ENCODE results near the gene ENO4.

ENO4 gene, protein sequence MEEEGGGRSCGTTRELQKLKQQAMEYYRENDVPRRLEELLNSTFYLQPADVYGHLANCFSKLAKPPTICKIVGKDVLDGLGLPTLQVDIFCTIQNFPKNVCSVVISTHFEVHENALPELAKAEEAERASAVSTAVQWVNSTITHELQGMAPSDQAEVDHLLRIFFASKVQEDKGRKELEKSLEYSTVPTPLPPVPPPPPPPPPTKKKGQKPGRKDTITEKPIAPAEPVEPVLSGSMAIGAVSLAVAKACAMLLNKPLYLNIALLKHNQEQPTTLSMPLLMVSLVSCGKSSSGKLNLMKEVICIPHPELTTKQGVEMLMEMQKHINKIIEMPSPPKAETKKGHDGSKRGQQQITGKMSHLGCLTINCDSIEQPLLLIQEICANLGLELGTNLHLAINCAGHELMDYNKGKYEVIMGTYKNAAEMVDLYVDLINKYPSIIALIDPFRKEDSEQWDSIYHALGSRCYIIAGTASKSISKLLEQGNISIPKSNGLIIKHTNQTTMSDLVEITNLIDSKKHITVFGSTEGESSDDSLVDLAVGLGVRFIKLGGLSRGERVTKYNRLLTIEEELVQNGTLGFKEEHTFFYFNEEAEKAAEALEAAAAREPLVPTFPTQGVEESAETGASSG
- total RNA-seq = 0 to 2.0 (median 0) reads per million in 17 experiments

DNA sequence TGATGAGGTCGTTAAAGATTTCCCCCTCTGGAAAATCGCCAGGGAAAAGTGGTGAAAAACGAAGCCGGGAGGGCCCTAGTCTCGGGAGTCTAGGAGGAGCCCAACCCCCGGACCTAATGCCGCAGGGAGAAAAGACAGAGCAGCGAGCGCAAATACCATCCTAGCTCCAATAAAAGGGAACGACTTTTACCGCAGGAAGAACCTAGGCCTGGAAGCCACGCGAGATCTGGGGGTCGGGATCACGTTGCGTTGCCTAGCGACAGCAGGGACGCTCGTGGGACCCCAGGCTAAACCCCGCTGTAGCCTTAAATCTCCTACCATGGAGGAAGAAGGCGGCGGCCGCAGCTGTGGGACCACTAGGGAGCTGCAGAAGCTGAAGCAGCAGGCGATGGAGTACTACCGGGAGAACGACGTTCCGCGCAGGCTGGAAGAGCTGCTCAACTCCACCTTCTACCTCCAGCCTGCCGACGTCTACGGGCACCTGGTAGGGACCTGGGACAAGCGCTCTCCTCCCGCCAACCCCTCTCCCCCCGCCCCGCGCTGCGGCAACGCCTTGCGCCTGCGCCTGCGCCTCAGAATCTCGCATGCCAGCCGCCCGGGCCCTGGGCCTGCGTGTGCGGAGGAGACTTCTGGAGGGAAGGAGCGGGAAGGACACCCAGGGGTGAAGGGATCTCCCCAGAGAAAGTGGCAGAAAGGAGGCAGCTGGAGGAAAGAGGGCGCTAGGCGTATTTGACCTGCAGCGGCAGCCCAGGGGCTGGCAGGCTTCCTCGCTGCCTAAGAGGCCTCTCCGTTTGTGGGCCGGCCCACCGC is at the start of gene ENO4:
Gene ENO4 (plus strand): TSS at position 252 of the 810 bp plus-strand sequence. CDS start 68 bp downstream, at position 320.
- DNase-seq = peak; percentile 36 to 72 (median 57)

DNA sequence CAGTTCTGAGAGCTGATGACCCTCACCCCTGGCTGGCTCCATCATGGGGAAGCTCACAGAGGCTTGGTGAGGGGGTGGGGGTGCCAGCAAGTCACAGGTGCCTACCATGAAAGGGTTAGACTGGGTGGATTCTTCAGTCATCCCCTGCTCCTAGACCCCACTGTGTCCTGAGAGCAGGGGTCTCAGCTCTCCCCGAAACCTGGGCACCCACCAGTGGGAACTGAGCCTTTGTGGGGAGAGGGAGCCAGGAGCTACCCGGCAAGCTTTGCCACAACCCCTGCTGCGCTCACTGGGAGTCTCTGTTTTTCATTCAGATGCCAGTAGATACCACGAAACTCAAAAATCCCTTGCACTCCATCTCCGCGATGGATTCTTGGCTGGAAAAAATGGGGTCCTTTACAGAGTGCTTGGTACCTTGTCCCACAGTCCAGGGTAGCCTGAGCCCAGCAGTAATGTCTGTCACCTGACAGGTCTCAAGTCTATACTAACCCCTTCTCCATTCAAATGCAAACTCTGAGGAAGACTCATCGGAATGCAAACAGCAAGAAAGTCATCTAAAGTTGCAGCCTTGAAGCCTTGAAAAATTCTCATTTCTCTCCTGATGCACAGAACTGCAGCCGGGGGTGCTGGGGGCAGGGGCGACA is 48.9 kb upstream of the ENO4 start:
- no peak for DNase-seq

DNA sequence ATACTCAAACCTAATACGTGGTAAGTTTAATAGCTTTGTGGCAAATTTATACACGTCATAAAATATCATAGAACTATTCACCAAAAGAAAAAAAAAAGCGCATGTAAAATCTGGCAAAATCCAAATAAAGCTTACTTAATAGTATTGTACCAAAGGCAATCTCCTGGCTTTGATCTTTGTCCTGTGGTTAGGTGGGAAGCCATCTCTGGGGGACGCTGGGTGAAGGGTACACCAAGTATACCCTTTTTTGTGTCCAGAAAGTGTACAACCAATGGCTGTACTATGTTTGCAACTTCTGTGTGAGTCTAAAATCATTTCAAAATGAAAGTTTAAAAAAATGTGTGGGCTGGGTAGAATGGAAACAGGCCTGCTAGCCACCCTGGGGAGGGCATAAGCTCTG is 47.6 kb upstream of the ENO4 start:
- DNase-seq = no peak

DNA sequence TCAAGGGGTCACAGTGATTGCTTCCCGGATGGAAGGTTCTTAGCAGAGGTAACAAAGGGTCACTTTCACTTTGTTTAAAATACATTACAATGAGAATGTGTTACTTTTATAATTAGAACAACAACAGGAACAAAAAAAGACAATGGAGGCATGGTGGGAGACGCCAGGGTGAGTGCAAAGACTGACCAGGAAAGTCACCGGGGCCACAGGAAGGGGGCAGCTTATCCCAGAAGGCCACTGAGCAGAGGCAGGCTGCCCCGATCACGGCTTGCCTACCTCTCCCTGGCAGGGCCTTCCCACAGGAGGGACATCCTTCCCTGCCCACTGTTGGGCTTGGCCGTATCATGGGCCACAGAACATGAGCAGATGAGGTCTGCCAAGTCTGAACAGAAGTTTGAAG is 46.8 kb upstream of the ENO4 start:
- no peak for DNase-seq

DNA sequence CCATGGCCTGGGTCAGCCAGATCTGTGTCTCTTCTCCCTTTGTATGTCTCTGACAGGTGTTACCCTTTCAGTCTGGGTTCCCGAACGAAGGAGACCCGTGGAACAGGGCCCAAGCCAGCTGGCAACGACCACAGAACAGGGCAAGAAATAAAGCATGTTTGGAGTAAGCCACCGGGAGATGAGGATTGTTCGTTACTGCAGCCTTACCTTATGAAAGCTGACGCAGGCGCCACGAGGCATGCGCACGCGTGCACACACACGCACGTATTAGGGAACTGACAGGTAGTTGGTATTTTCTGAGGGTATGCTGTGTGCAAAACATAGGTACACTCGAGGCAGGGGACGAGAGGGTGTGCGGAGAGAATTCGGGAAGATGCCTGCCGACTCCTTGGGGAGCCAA is 46.4 kb upstream of the ENO4 start:
- DNase-seq = no peak

DNA sequence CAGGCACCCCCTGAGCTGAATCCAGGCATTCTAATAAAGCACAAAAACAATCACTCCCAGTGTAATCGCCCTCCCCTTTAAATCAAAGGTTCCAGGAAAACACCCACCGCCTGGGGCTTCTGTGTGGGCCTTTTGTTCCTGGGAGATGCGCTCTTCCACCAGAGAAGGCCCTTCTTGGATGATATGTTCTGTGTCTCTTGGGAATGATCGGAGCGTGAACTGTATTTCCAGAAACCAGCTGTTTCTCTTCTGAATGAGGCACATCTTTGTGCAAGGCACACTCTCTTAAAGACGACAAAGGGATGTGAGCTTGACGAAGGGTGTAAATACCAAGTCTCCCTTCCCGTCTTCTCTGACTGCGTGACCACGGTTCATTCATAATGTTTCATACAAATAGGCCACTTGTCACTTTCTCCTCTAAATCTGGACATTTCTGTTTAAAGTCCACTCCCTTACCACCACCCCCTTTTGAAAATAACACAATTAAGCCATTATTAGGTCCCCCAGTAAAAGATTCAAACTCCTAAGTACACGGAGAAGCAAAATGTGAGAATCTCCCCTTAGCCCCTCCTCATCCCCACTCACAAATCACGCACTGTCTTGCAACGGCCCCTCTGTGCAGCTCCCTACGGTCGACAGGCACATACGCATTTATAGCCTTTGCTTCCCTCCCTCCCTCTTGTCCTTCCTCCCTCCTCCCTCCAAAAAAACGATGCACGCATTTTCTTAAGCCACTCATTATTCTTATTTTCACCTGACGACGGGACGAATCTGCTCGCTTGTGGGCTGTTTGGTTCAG is 45.6 kb upstream of the ENO4 start:
- DNase-seq = no peak

DNA sequence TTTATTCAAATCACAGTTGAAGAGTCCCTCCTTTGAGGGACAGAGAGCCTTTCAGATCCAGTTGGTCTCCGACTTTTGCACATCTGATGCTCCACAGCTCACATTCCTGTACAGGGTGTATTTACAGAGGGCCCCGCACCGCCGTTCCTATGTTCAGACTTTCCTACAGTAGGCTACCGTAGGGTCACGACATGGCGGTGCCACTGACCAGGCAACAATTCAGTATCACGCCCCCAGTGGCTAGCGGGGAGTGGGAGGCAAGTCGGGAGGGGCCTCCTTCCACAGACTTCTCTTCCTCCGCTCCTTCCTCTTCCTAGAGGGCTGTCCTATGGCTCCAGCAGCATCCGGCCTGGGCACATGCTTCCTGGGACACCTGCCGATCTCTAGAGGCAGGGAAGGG is 40.6 kb upstream of the ENO4 start:
- no peak for DNase-seq

DNA sequence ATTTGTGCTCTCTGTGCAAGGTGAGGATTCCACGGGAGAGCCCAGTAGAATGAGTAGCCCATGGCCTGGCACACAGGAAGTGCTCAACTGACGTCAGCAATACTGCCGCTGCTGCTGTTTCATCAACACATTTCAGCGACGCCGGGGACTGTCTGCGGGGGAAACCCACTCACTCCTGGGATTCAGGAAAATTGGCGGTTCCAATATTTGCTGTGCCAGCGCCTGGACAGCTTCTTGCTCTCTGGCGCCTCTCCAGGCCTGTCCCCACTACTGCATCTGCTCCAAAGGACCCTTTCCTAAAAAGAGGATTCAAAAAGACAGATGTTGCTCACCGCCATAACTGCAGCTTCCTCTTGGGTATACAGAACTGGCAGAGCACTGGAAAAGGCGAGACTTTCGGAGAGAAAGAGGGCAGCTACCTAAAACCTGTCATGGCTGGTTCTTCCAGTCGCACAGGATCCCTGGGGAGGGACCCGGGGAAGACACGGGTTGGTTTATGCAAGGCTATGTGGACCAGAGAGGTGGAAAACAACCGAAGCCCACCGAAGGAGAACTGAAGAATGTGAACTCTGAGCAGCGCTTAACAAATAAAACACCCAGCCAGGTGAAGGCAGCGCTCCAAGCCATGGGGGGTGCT is 39.7 kb upstream of the ENO4 start:
- peak; percentile 5 to 27 (median 20) for DNase-seq

DNA sequence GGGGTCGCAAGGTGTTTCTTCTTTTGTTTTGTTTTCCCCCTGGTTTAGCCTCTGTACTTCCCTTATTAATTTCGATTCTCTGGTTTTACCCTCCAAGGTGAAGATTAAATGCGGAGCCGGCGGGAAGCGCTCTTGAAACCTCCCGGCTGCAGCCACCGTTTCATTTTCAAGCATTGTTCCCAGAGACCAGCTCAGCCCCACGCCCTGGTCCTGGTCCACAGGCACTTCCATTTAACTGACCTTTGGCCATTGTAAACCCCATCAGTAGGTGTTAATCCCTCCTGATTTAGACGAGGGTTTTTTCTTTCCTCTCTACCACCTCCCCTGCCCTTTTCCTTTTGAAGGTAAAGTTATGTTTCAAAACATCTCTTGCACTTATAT is 39.2 kb upstream of the ENO4 start:
- no peak for DNase-seq

DNA sequence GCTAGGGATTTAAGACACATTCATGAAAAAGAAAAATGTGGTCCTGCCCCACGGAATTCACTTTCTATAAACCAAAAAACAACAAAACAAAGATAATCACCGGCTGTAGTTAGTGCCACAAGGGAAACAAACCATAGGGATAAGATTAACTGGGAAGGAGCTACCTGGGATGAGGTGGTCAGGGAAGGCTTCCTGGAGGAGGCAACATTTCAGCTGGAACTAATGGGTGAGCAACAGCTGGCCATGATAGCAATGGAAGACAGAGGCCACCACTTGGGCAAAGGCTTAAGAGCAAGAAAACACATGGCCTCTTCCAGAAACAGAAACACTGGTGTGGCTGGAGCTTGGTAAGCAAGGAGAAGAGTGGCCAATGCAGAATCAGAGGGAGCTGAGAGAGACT is 38.4 kb upstream of the ENO4 start:
- DNase-seq = no peak

DNA sequence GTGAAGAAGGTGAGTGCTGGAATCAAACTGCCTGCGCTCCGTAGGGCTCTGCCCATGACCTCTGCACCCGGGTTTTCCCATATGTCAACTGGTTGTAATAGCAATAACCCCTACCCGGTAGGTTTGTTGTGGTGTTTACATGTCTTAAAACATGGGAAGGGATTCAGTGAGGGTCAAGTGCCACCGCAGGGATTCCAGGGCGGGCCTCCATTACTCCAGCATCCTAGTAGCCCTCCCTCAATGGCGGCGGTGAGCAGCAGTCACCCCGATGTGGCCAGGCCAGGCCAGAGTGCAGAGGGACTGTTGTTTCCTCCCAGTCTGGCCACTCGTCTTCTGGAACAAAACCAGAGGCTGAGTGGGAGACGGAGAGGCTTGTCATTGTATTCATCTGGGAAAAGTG is 37.6 kb upstream of the ENO4 start:
- DNase-seq = no peak

DNA sequence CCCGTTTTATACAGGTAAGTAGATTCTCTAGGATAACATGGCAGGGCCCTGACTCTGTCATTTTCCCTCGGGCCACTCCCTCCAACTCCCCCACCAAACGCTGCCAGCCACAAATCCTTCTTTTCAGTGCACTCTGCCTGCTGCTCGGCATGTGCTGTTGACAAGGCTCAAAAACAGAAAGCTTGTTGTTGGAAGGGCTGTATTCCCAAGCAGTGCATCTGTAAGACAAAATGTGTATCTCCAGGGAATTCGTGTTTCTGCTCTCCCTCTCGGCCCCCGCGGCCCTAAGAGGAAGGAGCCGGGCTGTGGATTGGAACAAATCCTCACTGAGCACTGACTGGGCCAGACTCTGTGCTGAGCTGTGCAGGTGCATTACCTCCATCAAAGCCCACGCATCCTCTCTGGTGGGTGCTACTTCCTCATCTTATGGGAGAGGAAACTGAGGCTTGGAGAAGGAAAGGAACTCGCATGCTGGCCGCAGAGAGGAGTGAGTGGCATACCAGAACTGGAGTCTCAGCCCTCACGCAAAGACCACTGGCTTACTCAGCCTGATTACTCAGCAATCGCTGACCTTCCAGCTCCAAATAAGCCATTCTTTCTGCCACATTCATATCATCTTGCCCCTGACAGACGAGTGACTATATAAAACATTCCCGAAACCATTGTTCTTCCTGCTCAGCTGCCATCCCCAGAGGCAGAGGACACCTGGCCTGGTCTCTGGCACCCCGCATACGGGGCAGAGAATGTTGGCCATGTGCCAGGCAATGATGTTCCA is 33.5 kb upstream of the ENO4 start:
- DNase-seq = no peak

DNA sequence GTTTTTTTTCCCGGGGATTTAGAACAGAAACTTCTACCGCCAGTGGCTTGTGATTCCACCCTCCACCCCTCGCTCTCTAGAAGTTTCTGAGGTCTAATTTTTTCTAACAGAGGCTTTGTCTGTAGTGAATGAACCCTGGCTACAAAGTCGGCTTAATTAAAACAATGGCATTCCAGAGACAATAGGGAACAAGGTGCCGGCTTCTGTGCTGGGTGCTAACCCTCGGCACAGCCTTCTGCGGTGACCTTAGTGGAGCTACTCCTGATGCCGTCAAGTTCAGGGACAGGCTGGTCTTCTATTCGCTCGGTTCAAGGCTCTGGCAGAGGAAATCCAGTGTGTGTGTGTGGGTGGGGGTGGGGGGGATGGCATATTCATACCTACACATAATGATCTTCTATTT is 32.1 kb upstream of the ENO4 start:
- no peak for DNase-seq

DNA sequence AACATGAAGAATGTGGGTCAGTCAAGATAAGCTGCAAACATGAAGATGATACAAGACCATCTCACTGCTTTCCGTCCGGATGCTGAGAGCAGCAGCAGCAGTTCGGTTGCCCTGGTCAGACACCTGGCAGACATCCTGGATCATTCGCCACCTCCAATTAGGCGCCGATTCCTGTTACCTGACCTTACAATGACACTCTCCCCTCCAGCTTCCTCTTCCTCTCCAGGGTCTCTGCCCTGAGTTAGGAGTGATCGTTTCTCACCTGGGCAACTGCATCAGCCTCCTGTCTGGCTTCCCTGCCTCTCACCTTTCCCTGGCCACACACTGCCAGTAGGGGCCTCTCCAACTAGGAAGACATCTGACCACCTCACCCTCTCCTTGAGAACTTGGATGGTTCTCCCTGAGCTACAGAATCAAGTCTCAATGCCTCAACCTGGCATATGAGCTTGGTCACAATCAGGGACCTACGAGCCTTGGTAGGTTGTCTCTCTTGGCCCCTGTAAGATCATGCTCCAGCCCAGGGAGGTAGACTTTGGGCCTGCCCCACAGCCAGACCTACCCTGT is 31.4 kb upstream of the ENO4 start:
- no peak for DNase-seq

DNA sequence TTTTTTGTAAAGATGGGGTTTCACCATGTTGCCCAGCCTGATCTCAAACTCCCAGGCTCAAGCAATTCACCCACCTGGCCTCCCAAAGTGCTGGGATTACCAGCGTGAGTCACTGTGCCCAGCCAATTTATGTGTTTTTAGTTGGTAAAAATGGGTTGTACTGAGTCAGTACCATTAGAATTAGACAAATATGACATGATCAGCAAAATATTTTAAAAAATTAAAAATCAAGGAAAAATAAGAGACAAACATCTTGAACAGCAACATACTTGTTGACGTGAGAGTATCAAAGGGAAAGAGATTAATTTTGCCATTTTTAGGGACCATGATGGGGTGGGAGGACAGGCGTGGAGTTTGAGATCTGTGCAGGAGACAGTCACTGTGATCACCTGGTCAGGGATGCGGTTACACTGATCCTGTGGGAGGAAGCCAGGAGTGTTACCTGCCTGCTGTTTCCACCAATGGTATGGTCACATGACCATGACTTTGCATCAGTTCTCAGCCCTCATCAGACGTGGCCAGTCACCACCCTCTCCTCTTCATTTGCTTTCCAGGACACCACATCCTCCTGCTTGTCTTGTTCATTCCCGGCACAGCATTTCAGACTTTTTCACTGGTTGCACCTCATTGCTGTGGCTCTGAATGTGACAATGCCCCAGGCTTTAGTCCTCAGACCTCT is 29.2 kb upstream of the ENO4 start:
- DNase-seq = no peak

DNA sequence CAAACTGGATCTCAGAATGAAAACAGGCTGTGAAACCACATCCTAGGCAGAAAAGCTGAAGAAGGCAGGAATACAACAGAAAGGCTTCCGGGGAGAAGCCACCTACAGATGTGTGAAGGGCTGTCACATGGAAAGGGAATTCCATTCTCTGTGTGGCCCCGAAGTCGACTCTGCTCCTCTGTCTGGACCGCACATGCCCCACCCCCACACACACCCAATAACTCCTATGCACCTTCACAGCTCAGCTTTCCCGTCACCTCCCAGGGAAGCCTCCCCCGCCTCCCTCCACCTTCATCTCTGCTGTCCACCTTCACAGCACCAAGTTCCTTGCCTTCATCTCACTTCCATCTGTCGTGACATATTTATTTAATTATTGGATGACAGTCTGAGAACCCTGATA is 23.4 kb upstream of the ENO4 start:
- DNase-seq = no peak

DNA sequence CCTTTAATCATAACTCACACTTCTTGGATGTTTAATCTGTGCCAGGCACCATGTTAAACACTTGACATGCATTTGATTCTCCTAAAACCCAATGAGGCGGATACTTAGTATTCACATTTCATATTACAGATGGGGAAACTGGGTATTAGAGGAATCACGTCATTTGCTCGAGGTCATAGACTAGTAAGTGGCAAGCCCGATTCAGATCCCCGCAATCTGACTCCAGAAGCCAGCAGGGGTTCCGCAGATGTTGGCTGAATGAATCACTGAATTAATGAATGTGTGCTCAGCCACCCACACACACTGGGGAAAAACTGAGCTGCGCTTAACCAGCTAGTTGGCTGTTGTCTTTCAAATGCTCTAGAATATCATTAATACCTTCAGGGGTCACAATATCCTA is 22.5 kb upstream of the ENO4 start:
- no peak for DNase-seq

DNA sequence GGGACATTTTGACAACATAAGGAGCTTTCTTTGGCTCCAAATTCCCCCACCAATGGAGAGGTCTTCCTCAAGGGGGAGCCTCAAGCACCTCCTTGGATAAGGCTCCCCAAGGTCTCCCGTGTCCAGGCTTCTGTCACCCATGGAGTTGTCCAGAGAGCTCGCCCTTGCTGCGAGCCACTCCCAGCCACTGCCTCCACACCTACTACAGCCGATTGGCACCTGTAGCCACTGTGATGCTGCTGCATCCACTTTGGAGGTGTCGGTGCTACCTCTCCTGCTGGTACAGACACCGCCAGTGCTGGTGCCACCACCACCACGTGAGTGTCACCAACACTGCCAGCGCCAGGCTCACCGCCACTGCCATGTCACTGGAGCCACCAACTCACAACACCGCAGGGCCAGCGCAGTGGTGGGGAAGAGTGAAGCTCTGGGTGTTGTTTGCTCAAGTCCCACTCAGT is 22.1 kb upstream of the ENO4 start:
- DNase-seq = peak in 2 of 4 experiments; percentile 6 to 11

DNA sequence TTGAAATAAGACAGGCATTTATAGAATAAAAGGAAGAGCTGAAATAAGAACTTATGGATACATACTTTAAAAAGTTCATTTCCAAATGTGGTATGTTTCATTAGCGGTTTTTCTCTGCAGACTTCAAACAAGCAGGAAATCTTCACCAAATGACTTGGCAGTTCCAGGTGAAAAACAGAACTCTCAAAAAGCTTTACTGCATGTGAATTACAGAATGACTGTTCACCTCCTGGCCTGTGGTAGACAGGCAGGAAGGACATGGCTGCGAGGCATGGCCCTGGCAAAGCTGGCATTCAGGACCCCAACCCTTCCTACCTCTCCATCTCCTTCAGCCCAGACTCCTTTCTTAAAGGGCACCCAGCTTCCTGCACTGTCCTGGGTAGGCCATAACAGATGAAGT is 21.2 kb upstream of the ENO4 start:
- DNase-seq = no peak

DNA sequence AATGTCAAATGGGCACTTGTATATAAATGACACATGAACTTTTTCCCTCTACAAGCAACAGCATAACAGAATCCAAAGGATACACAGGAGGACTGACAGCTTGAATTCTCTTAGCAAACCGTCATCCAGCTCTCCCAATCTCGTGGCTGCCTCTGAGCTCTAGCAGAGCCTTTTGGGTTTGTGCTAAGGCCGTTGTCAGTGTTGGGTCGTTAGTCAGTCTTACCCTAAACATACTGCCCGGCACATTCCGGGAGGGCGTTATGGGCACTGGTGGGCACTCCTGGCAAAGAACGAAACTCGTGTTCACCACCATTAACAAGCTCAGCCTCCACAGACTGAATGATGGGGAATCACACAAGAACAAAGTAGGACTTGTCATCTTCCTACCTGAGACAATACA is 19.6 kb upstream of the ENO4 start:
- no peak for DNase-seq

Measured in suppressor macrophage (primary cell).